Ishikawa (cell line): ENCODE data around the gene QRFPR.

Experiments
- CREB1 ChIP-seq: IDR thresholded peaks from 2 replicates; pipeline ENCODE4 v1.6.1; 2012; ENCODE audit warnings: low read depth
- EGR1 ChIP-seq: IDR thresholded peaks from 2 replicates; pipeline ENCODE4 v1.6.1; 2012
- EP300 ChIP-seq: IDR thresholded peaks from 2 replicates; pipeline ENCODE4 v1.6.1; 2012; ENCODE audit warnings: borderline replicate concordance
- TEAD4 ChIP-seq: IDR thresholded peaks from 2 replicates; pipeline ENCODE4 v1.6.1; 2012
- YY1 ChIP-seq: IDR thresholded peaks from 2 replicates; pipeline ENCODE4 v1.6.1; 2012; ENCODE audit warnings: low read depth
- TF ChIP-seq, protein P1 (sequence below): IDR thresholded peaks from 2 replicates; pipeline ENCODE4 v1.6.1; 2012

DNA sequence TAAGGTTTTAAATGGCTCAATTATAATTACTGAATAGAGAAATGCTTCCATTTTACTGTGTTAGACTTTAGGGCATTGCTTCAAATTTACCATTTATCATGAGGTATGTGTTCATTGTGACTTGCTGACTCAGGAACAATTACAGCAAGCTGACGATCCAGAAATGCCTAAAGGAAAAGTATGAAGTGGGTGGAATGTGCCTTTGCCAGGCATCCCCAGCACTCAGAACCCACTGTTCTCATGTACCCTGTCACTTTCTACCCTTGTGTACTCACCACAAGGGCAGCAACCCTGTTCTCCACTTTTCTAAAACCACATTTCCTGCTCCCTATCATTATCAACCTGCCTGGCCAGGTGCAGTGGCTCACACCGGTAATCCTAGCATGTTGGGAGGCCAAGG, 41.5 kb downstream of the QRFPR start:
- TF ChIP-seq CREB1 (no peak), TEAD4 (no peak), EP300 (no peak), EGR1 (no peak), YY1 (no peak)
- TF ChIP-seq, protein P1, sequence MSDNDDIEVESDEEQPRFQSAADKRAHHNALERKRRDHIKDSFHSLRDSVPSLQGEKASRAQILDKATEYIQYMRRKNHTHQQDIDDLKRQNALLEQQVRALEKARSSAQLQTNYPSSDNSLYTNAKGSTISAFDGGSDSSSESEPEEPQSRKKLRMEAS, result no peak
